Mesenchymal stem cell (in vitro differentiated cells and primary cell): Measurements from ENCODE around the gene MEX3B.

Experiments used
- DNase-seq: peaks from one replicate; pipeline ENCODE4 v3.0.0-alpha.2; 2013
- H2AFZ ChIP-seq: one replicate; pipeline ENCODE4 v1.6.1; 2013; ENCODE audit warnings: low read depth, mild to moderate bottlenecking, control low read depth, inconsistent platforms, low read length, moderate library complexity
- H2AK5ac ChIP-seq: 2 replicates; pipeline ENCODE4 v1.6.1; 2013; ENCODE audit warnings: low read length, moderate library complexity, mild to moderate bottlenecking, inconsistent platforms; ENCODE audit not compliant: severe bottlenecking
- H2BK120ac ChIP-seq: one replicate; pipeline ENCODE4 v1.6.1; 2013; ENCODE audit warnings: low read depth, mild to moderate bottlenecking, inconsistent platforms, low read length, moderate library complexity
- H2BK12ac ChIP-seq, 2 experiments: one replicate each; pipeline ENCODE4 v1.6.1; 2013; ENCODE audit warnings: inconsistent platforms in 2 of 2, low read length in 2 of 2, mild to moderate bottlenecking in 2 of 2, moderate library complexity in 2 of 2, control low read depth in 1 of 2
- H2BK15ac ChIP-seq: one replicate; pipeline ENCODE4 v1.6.1; 2013; ENCODE audit warnings: mild to moderate bottlenecking, low read depth, inconsistent platforms; ENCODE audit not compliant: poor library complexity, severe bottlenecking
- H2BK5ac ChIP-seq: 2 replicates; pipeline ENCODE4 v1.6.1; 2013; ENCODE audit warnings: low read depth, mild to moderate bottlenecking, low read length, control low read depth, inconsistent platforms; ENCODE audit not compliant: poor library complexity, severe bottlenecking
- H3K14ac ChIP-seq, 2 experiments: one replicate each; pipeline ENCODE4 v1.6.1; 2013; ENCODE audit warnings: inconsistent platforms in 2 of 2, low read length in 2 of 2, control low read depth in 1 of 2, mild to moderate bottlenecking in 1 of 2, moderate library complexity in 1 of 2
- H3K18ac ChIP-seq, 2 experiments: one replicate each; pipeline ENCODE4 v1.6.1; 2013; ENCODE audit warnings: inconsistent platforms in 2 of 2, low read length in 2 of 2, control low read depth in 1 of 2, low read depth in 1 of 2, mild to moderate bottlenecking in 1 of 2
- H3K23ac ChIP-seq, 2 experiments: one replicate each; pipeline ENCODE4 v1.6.1; 2013; ENCODE audit warnings: inconsistent platforms in 2 of 2, low read length in 2 of 2, mild to moderate bottlenecking in 2 of 2, moderate library complexity in 2 of 2, control low read depth in 1 of 2
- H3K27ac ChIP-seq: 2 replicates; pipeline ENCODE4 v1.5.1; 2013; ENCODE audit warnings: mild to moderate bottlenecking, moderate library complexity, low read length, control low read depth, inconsistent platforms; ENCODE audit not compliant: poor library complexity, severe bottlenecking
- H3K27me3 ChIP-seq, 2 experiments: 2 replicates each; pipeline versions ENCODE4 v1.6.1 to v1.7.0; 2013; ENCODE audit warnings: low read length in 2 of 2, mild to moderate bottlenecking in 2 of 2, moderate library complexity in 2 of 2, control low read depth in 1 of 2, inconsistent platforms in 1 of 2; ENCODE audit not compliant: control insufficient read depth in 1 of 2, insufficient read depth in 1 of 2
- H3K36me3 ChIP-seq, 2 experiments: 2 replicates each; pipeline versions ENCODE4 v1.6.1 to v1.7.0; 2013; ENCODE audit warnings: low read length in 2 of 2, control low read depth in 1 of 2, inconsistent platforms in 1 of 2, low read depth in 1 of 2, mild to moderate bottlenecking in 1 of 2; ENCODE audit not compliant: insufficient read depth in 2 of 2, control insufficient read depth in 1 of 2
- H3K4ac ChIP-seq, 2 experiments: one replicate each; pipeline ENCODE4 v1.6.1; 2013; ENCODE audit warnings: inconsistent platforms in 2 of 2, low read length in 2 of 2, mild to moderate bottlenecking in 2 of 2, moderate library complexity in 2 of 2, control low read depth in 1 of 2, low read depth in 1 of 2
- H3K4me1 ChIP-seq: 2 replicates; pipeline ENCODE4 v1.6.1; 2013; ENCODE audit warnings: low read depth, low read length, control low read depth; ENCODE audit not compliant: control insufficient read depth, insufficient read depth
- H3K4me2 ChIP-seq: 2 replicates; pipeline ENCODE4 v1.6.1; 2013; ENCODE audit warnings: low read length, mild to moderate bottlenecking, inconsistent platforms; ENCODE audit not compliant: poor library complexity, severe bottlenecking
- H3K4me3 ChIP-seq, 2 experiments: 2 replicates each; pipeline versions ENCODE4 v1.5.1 to v1.7.0; 2013; ENCODE audit warnings: low read length in 2 of 2, mild to moderate bottlenecking in 2 of 2, control low read depth in 1 of 2, low read depth in 1 of 2; ENCODE audit not compliant: insufficient read depth in 1 of 2
- H3K79me1 ChIP-seq: replicated peaks from 2 replicates; pipeline ENCODE4 v1.6.1; 2013; ENCODE audit warnings: mild to moderate bottlenecking, control low read depth, low read length, inconsistent platforms; ENCODE audit not compliant: poor library complexity, severe bottlenecking
- H3K9ac ChIP-seq: 2 replicates; pipeline ENCODE4 v1.7.0; 2013; ENCODE audit warnings: mild to moderate bottlenecking, low read length, moderate library complexity
- H3K9me3 ChIP-seq: 2 replicates; pipeline ENCODE4 v1.7.0; 2013; ENCODE audit warnings: mild to moderate bottlenecking, low read length; ENCODE audit not compliant: control insufficient read depth
- H4K8ac ChIP-seq: one replicate; pipeline ENCODE4 v1.6.1; 2013; ENCODE audit warnings: inconsistent platforms, mild to moderate bottlenecking, low read length, moderate library complexity
- H4K91ac ChIP-seq: one replicate; pipeline ENCODE4 v1.6.1; 2013; ENCODE audit warnings: mild to moderate bottlenecking, low read length, inconsistent platforms
- WGBS: methylation state at CpG from one replicate; pipeline ENCODE4 v1.1.7; 2013; ENCODE audit warnings: mixed read lengths; 5-methylcytosine and 5-hydroxymethylcytosine counted together

Gene MEX3B

GRCh38 chr15:82047453-82048400, 1.9 kb upstream of the MEX3B start:
- no peak overlapping the region for H2AK5ac ChIP-seq
- peak overlapping the region in 1 of 2 experiments; percentile 79 for H3K14ac ChIP-seq
- H2BK5ac ChIP-seq: no peak overlapping the region
- peaks cover 2% of the 10 kb centered on the region for H3K79me1 ChIP-seq
- peak overlapping the region; percentile 27 for H2BK120ac ChIP-seq
- H3K27ac ChIP-seq: no peak overlapping the region
- peak overlapping the region in 1 of 2 experiments; percentile 63 for H3K4ac ChIP-seq
- H2AFZ ChIP-seq: peak overlapping the region; percentile 74
- H3K27me3 ChIP-seq: peaks cover 24 to 38% of the 10 kb centered on the region in 2 experiments
- peak overlapping the region in 1 of 2 experiments; percentile 74 for H3K18ac ChIP-seq
- H3K4me1 ChIP-seq: peaks cover 18% of the 10 kb centered on the region
- peak; percentile 39 for DNase-seq
- H3K36me3 ChIP-seq: peaks cover 0 to 14% of the 10 kb centered on the region in 2 experiments
- peak overlapping the region in 1 of 2 experiments; percentile 74 for H2BK12ac ChIP-seq
- peak overlapping the region; percentile 44 for H2BK15ac ChIP-seq
- WGBS: 8% methylated on average over 56 of the region's 56 CpGs
- H3K4me2 ChIP-seq: peak overlapping the region; percentile 92
- H3K9me3 ChIP-seq: no peaks in the 10 kb centered on the region
- peak overlapping the region; percentile 64 for H3K9ac ChIP-seq
- H4K91ac ChIP-seq: no peak overlapping the region
- H3K4me3 ChIP-seq: peak overlapping the region; percentile 74 to 87
- peak overlapping the region in 1 of 2 experiments; percentile 77 for H3K23ac ChIP-seq
- no peak overlapping the region for H4K8ac ChIP-seq

- Histone ChIP-seq H2BK12ac (peak overlapping the region in 1 of 2 experiments; percentile 85), H2AFZ (peak overlapping the region; percentile 86), H3K14ac (peak overlapping the region in 1 of 2 experiments; percentile 75), H3K36me3 (peaks cover 0 to 14% of the 10 kb centered on the region in 2 experiments), H3K4ac (peak overlapping the region in 1 of 2 experiments; percentile 95), H4K8ac (peak overlapping the region; percentile 89), H3K4me1 (peaks cover 18% of the 10 kb centered on the region), H3K23ac (no peak overlapping the region), H3K79me1 (peaks cover 2% of the 10 kb centered on the region), H3K4me3 (peak overlapping the region; percentile 74 to 87), H2BK5ac (peak overlapping the region; percentile 79), H3K4me2 (peak overlapping the region; percentile 92), H3K9me3 (no peaks in the 10 kb centered on the region), H3K27ac (peak overlapping the region; percentile 88), H4K91ac (peak overlapping the region; percentile 76), H2BK15ac (peak overlapping the region; percentile 44), H3K9ac (peak overlapping the region; percentile 81), H3K27me3 (peaks cover 24 to 38% of the 10 kb centered on the region in 2 experiments), H3K18ac (peak overlapping the region; percentile 86 to 93), H2AK5ac (no peak overlapping the region), H2BK120ac (peak overlapping the region; percentile 27)
- peak; percentile 89 for DNase-seq
- WGBS: under 1% methylated on average over 78 of the region's 111 CpGs
Observed at GRCh38 chr15:82046666-82047452, 1.0 kb upstream of the MEX3B start.

GRCh38 chr15:82045179-82045891, 483 bp downstream of the MEX3B start:
- Histone ChIP-seq H3K18ac (peak overlapping the region; percentile 87 to 99), H2BK12ac (peak overlapping the region in 1 of 2 experiments; percentile 90), H2BK5ac (peak overlapping the region; percentile 75), H3K4me2 (peak overlapping the region; percentile 89), H2BK120ac (peak overlapping the region; percentile 44), H4K8ac (peak overlapping the region; percentile 79), H3K4ac (peak overlapping the region; percentile 70 to 94), H3K79me1 (peaks cover 4% of the 10 kb centered on the region), H3K36me3 (peaks cover 0 to 14% of the 10 kb centered on the region in 2 experiments), H3K9me3 (no peaks in the 10 kb centered on the region), H3K23ac (peak overlapping the region in 1 of 2 experiments; percentile 86), H4K91ac (peak overlapping the region; percentile 52), H3K4me1 (peaks cover 18% of the 10 kb centered on the region), H3K27me3 (peaks cover 21 to 36% of the 10 kb centered on the region in 2 experiments), H3K9ac (peak overlapping the region; percentile 76), H3K14ac (peak overlapping the region in 1 of 2 experiments; percentile 95), H2BK15ac (no peak overlapping the region), H2AK5ac (no peak overlapping the region), H3K27ac (peak overlapping the region; percentile 84), H3K4me3 (peak overlapping the region; percentile 87 to 89), H2AFZ (peak overlapping the region; percentile 85)
- DNase-seq: peak; percentile 80
- WGBS: under 1% methylated on average over 48 of the region's 71 CpGs
